PC-9 (cell line): ENCODE data around the gene SC5D.

Experiments
- EZH2 ChIP-seq: fragments of 200-600 bp; sonication (generic); IDR thresholded peaks from 2 replicates; pipeline ENCODE4 v1.8.0; 2017; ENCODE audit warnings: antibody characterized with exemption, low read depth
- TF ChIP-seq, protein P1 (sequence below): fragments of 200-600 bp; sonication (generic); conservative IDR thresholded peaks from 2 replicates; pipeline ENCODE4 v1.6.1; 2017; ENCODE audit warnings: mixed run types, antibody characterized with exemption, mild to moderate bottlenecking, moderate library complexity

DNA sequence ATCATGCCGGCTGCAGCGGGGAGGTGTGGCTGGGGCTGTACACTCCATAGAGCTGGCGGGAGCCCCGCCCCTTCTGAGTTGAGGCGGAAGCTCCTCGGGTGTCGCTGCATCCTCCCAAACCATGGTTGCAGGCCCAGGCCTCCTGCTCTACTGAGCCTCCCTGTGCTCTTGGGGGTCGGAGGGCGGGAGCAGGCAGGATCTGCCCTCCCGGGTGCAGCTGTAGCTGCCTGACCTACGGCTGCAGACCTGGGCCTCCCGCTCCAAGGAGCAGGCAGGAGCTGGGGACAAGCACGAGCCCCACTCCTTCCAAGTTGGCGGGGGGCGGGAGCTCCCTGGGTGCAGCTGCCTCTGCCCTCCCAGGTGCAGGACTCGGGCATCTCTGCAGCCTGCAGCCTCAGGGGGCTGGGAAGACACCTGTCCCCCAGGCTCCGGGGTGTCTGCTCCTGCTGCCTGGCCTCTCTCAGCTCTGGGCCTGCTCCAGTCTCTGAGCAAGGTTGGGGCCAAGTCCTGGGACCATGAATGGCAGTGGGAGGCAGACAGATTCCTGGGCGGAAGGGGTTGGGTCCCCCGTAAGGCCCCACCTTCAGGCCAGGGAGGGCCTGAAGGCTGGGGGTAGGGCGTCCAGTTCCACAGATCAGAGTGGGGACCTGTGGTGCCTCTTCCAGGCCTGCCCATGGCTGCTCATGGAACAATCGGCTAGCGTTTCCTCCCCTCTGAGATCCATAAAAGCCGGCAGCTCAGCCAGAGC, 46.4 kb upstream of the SC5D start:
- TF ChIP-seq, protein P1, sequence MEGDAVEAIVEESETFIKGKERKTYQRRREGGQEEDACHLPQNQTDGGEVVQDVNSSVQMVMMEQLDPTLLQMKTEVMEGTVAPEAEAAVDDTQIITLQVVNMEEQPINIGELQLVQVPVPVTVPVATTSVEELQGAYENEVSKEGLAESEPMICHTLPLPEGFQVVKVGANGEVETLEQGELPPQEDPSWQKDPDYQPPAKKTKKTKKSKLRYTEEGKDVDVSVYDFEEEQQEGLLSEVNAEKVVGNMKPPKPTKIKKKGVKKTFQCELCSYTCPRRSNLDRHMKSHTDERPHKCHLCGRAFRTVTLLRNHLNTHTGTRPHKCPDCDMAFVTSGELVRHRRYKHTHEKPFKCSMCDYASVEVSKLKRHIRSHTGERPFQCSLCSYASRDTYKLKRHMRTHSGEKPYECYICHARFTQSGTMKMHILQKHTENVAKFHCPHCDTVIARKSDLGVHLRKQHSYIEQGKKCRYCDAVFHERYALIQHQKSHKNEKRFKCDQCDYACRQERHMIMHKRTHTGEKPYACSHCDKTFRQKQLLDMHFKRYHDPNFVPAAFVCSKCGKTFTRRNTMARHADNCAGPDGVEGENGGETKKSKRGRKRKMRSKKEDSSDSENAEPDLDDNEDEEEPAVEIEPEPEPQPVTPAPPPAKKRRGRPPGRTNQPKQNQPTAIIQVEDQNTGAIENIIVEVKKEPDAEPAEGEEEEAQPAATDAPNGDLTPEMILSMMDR: no peak
- TF ChIP-seq EZH2: no peak
